HG03432 (cell line): ENCODE results near the gene ATG14.
"Not testable (repeated sequence)": the region's sequence is repeated elsewhere in the genome, so short reads cannot be mapped to it uniquely, and the experiment has no call there.

ENCODE experiments used
- ATAC-seq: cut with Tn5 transposase; IDR thresholded peaks from one replicate; pipeline ENCODE4 v1.9.1; 2021; ENCODE audit warnings: mild to moderate bottlenecking, moderate library complexity; ENCODE audit not compliant: unreplicated experiment

Gene ATG14

GRCh38 chr14:55434805-55435174, 23.2 kb upstream of the ATG14 start:
- ATAC-seq, result no peak

- ATAC-seq, result no peak
Measured at GRCh38 chr14:55433880-55434804, 22.5 kb upstream of the ATG14 start.

GRCh38 chr14:55432628-55433027, 21.0 kb upstream of the ATG14 start:
- ATAC-seq, result no peak

GRCh38 chr14:55430024-55430690, 18.5 kb upstream of the ATG14 start:
- peak; percentile 79 for ATAC-seq

GRCh38 chr14:55427439-55427838, 15.8 kb upstream of the ATG14 start:
- ATAC-seq, result no peak

GRCh38 chr14:55426891-55427290, 15.3 kb upstream of the ATG14 start:
- ATAC-seq, result no peak

GRCh38 chr14:55425091-55425490, 13.5 kb upstream of the ATG14 start:
- no peak for ATAC-seq

GRCh38 chr14:55423969-55424368, 12.3 kb upstream of the ATG14 start:
- no peak for ATAC-seq

GRCh38 chr14:55422338-55422737, 10.7 kb upstream of the ATG14 start:
- not testable (repeated sequence) for ATAC-seq

GRCh38 chr14:55419663-55420062, 8.0 kb upstream of the ATG14 start:
- ATAC-seq, result no peak

GRCh38 chr14:55418411-55418810, 6.8 kb upstream of the ATG14 start:
- ATAC-seq, result no peak

GRCh38 chr14:55417955-55418354, 6.3 kb upstream of the ATG14 start:
- no peak for ATAC-seq

- ATAC-seq, result no peak
Measured at GRCh38 chr14:55416866-55417265, 5.2 kb upstream of the ATG14 start.

- no peak for ATAC-seq
Measured at GRCh38 chr14:55414551-55414950, 2.9 kb upstream of the ATG14 start.

- no peak for ATAC-seq
Measured at GRCh38 chr14:55412676-55413075, 1.0 kb upstream of the ATG14 start.

GRCh38 chr14:55410876-55411275, 754 bp downstream of the ATG14 start:
- ATAC-seq, result no peak

- ATAC-seq, result no peak
Measured at GRCh38 chr14:55404173-55404854, 7.3 kb downstream of the ATG14 start.

GRCh38 chr14:55401751-55402150, 9.9 kb downstream of the ATG14 start:
- ATAC-seq, result no peak

GRCh38 chr14:55399852-55400251, 11.8 kb downstream of the ATG14 start:
- no peak for ATAC-seq

- ATAC-seq, result no peak
Measured at GRCh38 chr14:55399183-55399582, 12.4 kb downstream of the ATG14 start.

- no peak for ATAC-seq
Measured at GRCh38 chr14:55398679-55399078, 13.0 kb downstream of the ATG14 start.

GRCh38 chr14:55389330-55389729, 22.3 kb downstream of the ATG14 start:
- ATAC-seq, result no peak
